MM.1S (cell line): Measurements from ENCODE around the gene STAT6.

Experiments
- DNase-seq: peaks from one replicate; pipeline ENCODE4 v3.0.0-alpha.2; 2015
- H2AFZ ChIP-seq: fragments of 300-600 bp; sonication (generic); 2 replicates; pipeline ENCODE4 v1.6.0; 2016; ENCODE audit warnings: antibody characterized with exemption, low read length
- H3F3A ChIP-seq: fragments of 300-600 bp; sonication (generic); 2 replicates; pipeline ENCODE4 v1.6.1; 2016; ENCODE audit warnings: mild to moderate bottlenecking, antibody characterized with exemption, low read length, moderate library complexity, mixed read lengths; ENCODE audit not compliant: insufficient read depth
- H3K27ac ChIP-seq: fragments of 300-600 bp; sonication (generic); 2 replicates; pipeline ENCODE4 v1.5.1; 2016; ENCODE audit warnings: mild to moderate bottlenecking, low read length
- H3K27me3 ChIP-seq: fragments of 300-600 bp; sonication (generic); replicated peaks from 2 replicates; pipeline ENCODE4 v1.6.0; 2016; ENCODE audit warnings: low read length; ENCODE audit not compliant: insufficient read depth
- H3K36me3 ChIP-seq: fragments of 300-600 bp; sonication (generic); replicated peaks from 2 replicates; pipeline ENCODE4 v1.6.1; 2016; ENCODE audit warnings: mild to moderate bottlenecking, low read length, mixed read lengths; ENCODE audit not compliant: insufficient read depth
- H3K4me1 ChIP-seq: fragments of 300-600 bp; sonication (generic); 2 replicates; pipeline ENCODE4 v1.6.1; 2016; ENCODE audit warnings: low read length, mixed read lengths
- H3K4me2 ChIP-seq: fragments of 300-600 bp; sonication (generic); 2 replicates; pipeline ENCODE4 v1.6.0; 2016; ENCODE audit warnings: low read depth, low read length
- H3K4me3 ChIP-seq: fragments of 300-600 bp; sonication (generic); 2 replicates; pipeline ENCODE4 v1.5.1; 2016; ENCODE audit warnings: low read length, mixed read lengths
- H3K79me2 ChIP-seq: fragments of 300-600 bp; sonication (generic); 2 replicates; pipeline ENCODE4 v1.6.1; 2016; ENCODE audit warnings: mixed run types, low read length, mixed read lengths
- H3K9ac ChIP-seq: fragments of 300-600 bp; sonication (generic); 2 replicates; pipeline ENCODE4 v1.6.1; 2016; ENCODE audit warnings: low read length, mixed read lengths
- H3K9me2 ChIP-seq: fragments of 300-600 bp; sonication (generic); replicated peaks from 2 replicates; pipeline ENCODE4 v1.6.1; 2016; ENCODE audit warnings: mild to moderate bottlenecking, low read length, mixed read lengths; ENCODE audit not compliant: insufficient read depth
- H3K9me3 ChIP-seq: fragments of 300-600 bp; sonication (generic); replicated peaks from 2 replicates; pipeline ENCODE4 v1.6.1; 2016; ENCODE audit warnings: mild to moderate bottlenecking, low read length, mixed read lengths; ENCODE audit not compliant: insufficient read depth
- H4K20me1 ChIP-seq: fragments of 300-600 bp; sonication (generic); 2 replicates; pipeline ENCODE4 v1.6.1; 2016; ENCODE audit warnings: mild to moderate bottlenecking, low read length, moderate library complexity, mixed read lengths; ENCODE audit not compliant: insufficient read depth
- EZH2 ChIP-seq: fragments of 300-600 bp; sonication (generic); optimal IDR thresholded peaks from 2 replicates; pipeline ENCODE3; 2017; ENCODE audit warnings: low read depth, mild to moderate bottlenecking, antibody characterized with exemption, low read length, mixed read lengths
- EZH2phosphoT487 ChIP-seq: fragments of 300-600 bp; sonication (generic); IDR thresholded peaks from 2 replicates; pipeline ENCODE4 v1.6.1; 2018; ENCODE audit warnings: antibody characterized with exemption, low read length
- TF ChIP-seq, protein P1 (sequence below): fragments of 300-600 bp; sonication (generic); IDR thresholded peaks from 2 replicates; pipeline ENCODE4 v1.5.1; 2016; ENCODE audit warnings: antibody characterized with exemption, low read length, mixed read lengths

The STAT6 gene

DNA sequence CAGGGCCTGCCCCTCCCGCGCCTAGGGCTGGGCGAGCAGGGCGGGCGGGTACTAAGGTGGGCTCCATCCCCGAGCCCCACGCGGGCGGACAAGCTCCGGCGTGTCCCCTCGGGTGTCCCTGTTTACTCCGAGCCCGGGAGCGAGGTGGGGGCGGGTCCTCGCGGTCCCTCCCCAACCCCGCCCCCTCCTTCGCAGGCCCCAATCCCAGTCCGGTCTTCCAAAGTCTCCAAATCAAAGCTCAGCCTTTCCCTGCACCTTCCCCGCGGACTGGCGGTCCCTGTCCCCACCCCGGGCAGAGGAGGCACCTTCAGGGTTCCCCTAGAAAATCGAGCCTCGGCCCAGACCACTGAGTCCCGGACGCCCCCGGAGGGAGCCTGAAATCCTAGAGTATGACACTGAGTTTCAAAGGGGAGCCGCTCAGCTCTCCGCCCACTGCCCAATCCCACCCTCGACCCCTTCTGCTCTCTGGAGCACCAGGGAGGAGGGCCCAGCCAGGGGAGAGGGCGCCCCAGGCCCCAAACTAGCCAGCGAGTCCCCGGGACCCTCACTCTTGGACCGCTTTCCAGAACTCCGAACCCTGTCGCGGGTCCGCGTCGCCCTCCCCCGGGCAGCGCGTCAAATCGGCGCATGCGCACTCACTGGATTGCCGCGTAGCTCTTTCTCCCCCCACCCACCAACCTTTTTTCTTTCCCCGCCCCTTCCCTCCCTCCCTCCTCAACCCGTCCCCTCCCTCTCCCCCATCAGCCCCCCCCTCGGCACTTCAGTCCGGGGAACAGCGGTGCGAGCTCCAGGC, 16.8 kb upstream of the STAT6 start, which contains the start of gene LRP1:
TSS of gene LRP1 (plus strand) at position 758 of the 793 bp plus-strand sequence. CDS start 482 bp downstream, outside the sequence.
- H3K79me2 ChIP-seq: no peaks in the 10 kb centered on the region
- H2AFZ ChIP-seq: peak within 1 kb of the TSS; percentile 77
- H3K36me3 ChIP-seq: no peaks in the 10 kb centered on the region
- no peaks in the 10 kb centered on the region for H4K20me1 ChIP-seq
- peak within 1 kb of the TSS; percentile 75 for H3K4me3 ChIP-seq
- peak within 1 kb of the TSS; percentile 29; the same call in 1 of the 2 replicates for H3K9ac ChIP-seq
- peak within 1 kb of the TSS; percentile 79 for H3K4me2 ChIP-seq
- peaks cover 9% of the 10 kb centered on the region; the same call in 1 of the 2 replicates for H3K4me1 ChIP-seq
- H3K9me2 ChIP-seq: no peaks in the 10 kb centered on the region
- peaks cover 39% of the 10 kb centered on the region for H3K27me3 ChIP-seq
- H3F3A ChIP-seq: no peaks in the 10 kb centered on the region
- H3K9me3 ChIP-seq: no peaks in the 10 kb centered on the region
- no peak within 1 kb of the TSS for H3K27ac ChIP-seq
- TF ChIP-seq, protein P1, sequence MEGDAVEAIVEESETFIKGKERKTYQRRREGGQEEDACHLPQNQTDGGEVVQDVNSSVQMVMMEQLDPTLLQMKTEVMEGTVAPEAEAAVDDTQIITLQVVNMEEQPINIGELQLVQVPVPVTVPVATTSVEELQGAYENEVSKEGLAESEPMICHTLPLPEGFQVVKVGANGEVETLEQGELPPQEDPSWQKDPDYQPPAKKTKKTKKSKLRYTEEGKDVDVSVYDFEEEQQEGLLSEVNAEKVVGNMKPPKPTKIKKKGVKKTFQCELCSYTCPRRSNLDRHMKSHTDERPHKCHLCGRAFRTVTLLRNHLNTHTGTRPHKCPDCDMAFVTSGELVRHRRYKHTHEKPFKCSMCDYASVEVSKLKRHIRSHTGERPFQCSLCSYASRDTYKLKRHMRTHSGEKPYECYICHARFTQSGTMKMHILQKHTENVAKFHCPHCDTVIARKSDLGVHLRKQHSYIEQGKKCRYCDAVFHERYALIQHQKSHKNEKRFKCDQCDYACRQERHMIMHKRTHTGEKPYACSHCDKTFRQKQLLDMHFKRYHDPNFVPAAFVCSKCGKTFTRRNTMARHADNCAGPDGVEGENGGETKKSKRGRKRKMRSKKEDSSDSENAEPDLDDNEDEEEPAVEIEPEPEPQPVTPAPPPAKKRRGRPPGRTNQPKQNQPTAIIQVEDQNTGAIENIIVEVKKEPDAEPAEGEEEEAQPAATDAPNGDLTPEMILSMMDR: no peak
- no peak for TF ChIP-seq EZH2
- TF ChIP-seq EZH2phosphoT487: no peak
- DNase-seq: peak; percentile 62

DNA sequence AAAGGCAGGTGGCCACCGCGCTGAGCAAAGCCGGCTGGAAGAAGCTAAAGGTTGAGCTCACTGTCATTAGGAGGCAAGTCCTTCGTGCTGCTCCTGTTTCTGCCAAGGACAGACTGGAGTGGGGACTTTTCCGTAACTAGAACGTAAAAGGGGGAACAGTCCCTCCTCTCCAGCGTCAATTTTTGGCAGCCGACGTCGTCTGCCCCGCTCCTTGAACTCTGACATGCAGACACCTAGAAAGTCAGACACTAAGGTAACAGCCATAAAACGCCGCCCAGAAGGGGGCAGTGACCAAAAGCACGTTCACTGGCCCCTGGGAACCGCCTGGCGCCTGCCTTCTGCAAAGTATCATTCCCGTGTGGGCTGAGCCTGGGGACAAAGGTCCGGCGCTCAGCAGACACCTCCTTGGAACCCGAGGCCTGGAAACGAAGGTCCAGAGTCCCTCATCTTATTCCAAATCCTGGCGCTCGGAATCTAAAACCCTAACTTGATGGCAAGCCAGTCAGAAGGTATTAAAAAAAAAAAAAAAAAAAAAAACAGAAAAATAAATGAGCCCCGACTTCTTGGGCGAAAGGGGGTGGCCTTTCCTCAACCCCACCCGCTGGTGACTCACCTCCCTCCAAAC, 16.1 kb upstream of the STAT6 start:
- no peak for TF ChIP-seq EZH2
- TF ChIP-seq, protein P1: peak; percentile 44
- H3F3A ChIP-seq: no peaks in the 10 kb centered on the region
- no peaks in the 10 kb centered on the region for H4K20me1 ChIP-seq
- H3K4me3 ChIP-seq: peak overlapping the region; percentile 75
- H3K27me3 ChIP-seq: peaks cover 32% of the 10 kb centered on the region
- no peak overlapping the region for H3K27ac ChIP-seq
- no peak overlapping the region for H3K9ac ChIP-seq
- peak; percentile 56 for DNase-seq
- peak overlapping the region; percentile 79 for H3K4me2 ChIP-seq
- H3K36me3 ChIP-seq: no peaks in the 10 kb centered on the region
- peaks cover 9% of the 10 kb centered on the region; the same call in 1 of the 2 replicates for H3K4me1 ChIP-seq
- no peaks in the 10 kb centered on the region for H3K9me3 ChIP-seq
- H3K79me2 ChIP-seq: no peaks in the 10 kb centered on the region
- no peaks in the 10 kb centered on the region for H3K9me2 ChIP-seq
- peak overlapping the region; percentile 77 for H2AFZ ChIP-seq

DNA sequence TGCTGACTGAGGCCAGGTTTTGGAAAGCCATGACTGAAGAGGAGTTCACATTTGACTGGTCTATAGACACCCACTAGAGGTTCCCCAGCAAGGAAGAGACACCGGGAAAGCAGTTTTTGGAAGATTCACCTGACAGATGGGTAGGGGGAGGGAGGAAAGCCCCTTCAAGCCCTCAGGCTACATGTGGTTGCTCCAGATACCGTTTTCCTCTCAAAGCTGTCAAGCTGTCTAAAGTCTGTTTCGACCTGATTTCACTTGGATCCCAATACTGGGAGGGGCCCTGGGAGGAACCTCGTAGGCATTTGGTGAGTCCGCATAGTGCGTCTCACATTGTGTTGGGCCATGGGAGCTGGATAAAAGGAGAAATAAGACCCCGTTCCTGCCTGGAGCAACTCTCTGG, 15.4 kb upstream of the STAT6 start:
- Histone ChIP-seq H3K4me1 (peaks cover 9% of the 10 kb centered on the region; the same call in 1 of the 2 replicates), H3K9me2 (no peaks in the 10 kb centered on the region), H3K4me3 (no peak overlapping the region), H3F3A (no peaks in the 10 kb centered on the region), H3K9ac (no peak overlapping the region), H4K20me1 (no peaks in the 10 kb centered on the region), H3K27ac (no peak overlapping the region), H3K36me3 (no peaks in the 10 kb centered on the region), H3K79me2 (no peaks in the 10 kb centered on the region), H3K9me3 (no peaks in the 10 kb centered on the region), H2AFZ (no peak overlapping the region), H3K4me2 (no peak overlapping the region), H3K27me3 (peaks cover 26% of the 10 kb centered on the region)
- TF ChIP-seq, protein P1: no peak
- TF ChIP-seq EZH2phosphoT487 (no peak), EZH2 (no peak)
- no peak for DNase-seq
